Measurements from ENCODE around the gene NEDD4L.

DNA sequence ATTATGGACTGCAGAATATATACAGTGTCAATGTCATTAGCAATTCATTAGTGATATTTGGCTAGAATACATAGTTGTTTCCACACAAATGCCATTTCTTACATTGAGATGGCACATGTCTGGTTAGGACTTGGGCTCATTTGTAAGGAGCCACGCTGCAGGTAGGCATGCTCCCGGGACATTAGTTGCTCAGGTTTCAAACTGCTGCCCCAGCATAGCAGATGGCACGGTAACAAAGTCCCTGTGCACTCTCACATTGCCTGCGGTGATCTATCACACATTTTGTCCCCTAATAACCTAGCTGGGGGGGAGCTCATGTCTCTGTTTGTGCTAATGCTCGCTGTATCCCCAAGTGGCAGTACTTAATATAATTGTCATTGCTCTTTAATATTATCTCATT, 185.1 kb downstream of the NEDD4L start:
- TF ChIP-seq POLR2AphosphoS5 (IDR thresholded peaks at IDR 0.05; ENCODE audit: low read depth, low read length) (no peak), SIN3A (IDR thresholded peaks at IDR 0.05; ENCODE audit: borderline replicate concordance, insufficient read depth, low read depth, low read length) (no peak), TCF7L2 (IDR thresholded peaks at IDR 0.05; ENCODE audit: low read depth, low read length) (no peak)
- TF ChIP-seq, protein P1, sequence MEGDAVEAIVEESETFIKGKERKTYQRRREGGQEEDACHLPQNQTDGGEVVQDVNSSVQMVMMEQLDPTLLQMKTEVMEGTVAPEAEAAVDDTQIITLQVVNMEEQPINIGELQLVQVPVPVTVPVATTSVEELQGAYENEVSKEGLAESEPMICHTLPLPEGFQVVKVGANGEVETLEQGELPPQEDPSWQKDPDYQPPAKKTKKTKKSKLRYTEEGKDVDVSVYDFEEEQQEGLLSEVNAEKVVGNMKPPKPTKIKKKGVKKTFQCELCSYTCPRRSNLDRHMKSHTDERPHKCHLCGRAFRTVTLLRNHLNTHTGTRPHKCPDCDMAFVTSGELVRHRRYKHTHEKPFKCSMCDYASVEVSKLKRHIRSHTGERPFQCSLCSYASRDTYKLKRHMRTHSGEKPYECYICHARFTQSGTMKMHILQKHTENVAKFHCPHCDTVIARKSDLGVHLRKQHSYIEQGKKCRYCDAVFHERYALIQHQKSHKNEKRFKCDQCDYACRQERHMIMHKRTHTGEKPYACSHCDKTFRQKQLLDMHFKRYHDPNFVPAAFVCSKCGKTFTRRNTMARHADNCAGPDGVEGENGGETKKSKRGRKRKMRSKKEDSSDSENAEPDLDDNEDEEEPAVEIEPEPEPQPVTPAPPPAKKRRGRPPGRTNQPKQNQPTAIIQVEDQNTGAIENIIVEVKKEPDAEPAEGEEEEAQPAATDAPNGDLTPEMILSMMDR (IDR thresholded peaks at IDR 0.05): no peak
- TF ChIP-seq, protein P2, sequence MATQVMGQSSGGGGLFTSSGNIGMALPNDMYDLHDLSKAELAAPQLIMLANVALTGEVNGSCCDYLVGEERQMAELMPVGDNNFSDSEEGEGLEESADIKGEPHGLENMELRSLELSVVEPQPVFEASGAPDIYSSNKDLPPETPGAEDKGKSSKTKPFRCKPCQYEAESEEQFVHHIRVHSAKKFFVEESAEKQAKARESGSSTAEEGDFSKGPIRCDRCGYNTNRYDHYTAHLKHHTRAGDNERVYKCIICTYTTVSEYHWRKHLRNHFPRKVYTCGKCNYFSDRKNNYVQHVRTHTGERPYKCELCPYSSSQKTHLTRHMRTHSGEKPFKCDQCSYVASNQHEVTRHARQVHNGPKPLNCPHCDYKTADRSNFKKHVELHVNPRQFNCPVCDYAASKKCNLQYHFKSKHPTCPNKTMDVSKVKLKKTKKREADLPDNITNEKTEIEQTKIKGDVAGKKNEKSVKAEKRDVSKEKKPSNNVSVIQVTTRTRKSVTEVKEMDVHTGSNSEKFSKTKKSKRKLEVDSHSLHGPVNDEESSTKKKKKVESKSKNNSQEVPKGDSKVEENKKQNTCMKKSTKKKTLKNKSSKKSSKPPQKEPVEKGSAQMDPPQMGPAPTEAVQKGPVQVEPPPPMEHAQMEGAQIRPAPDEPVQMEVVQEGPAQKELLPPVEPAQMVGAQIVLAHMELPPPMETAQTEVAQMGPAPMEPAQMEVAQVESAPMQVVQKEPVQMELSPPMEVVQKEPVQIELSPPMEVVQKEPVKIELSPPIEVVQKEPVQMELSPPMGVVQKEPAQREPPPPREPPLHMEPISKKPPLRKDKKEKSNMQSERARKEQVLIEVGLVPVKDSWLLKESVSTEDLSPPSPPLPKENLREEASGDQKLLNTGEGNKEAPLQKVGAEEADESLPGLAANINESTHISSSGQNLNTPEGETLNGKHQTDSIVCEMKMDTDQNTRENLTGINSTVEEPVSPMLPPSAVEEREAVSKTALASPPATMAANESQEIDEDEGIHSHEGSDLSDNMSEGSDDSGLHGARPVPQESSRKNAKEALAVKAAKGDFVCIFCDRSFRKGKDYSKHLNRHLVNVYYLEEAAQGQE (IDR thresholded peaks at IDR 0.05; ENCODE audit: insufficient read depth in 1 of 2, low read depth in 2 of 2, low read length in 1 of 2): no peak
